ENCODE results near the gene MAP3K13.

The MAP3K13 gene

DNA sequence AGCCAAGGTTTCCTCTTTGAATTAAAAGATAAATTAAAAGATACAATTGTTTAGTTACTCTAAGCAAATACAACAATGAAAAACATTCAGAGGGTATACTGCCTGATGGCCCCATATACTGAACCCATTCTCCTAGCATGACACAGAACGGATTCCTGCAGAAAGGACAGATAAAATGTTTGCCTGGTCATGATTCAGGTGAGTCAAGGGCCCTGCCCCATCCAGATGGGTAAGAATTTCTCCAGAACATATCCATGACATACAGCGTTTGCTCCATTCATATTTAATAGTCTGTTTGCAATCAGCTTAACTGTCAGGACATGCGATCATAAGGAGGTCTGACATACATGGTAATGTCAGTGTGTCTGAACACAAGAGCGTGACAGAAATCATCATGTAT lies 127.3 kb downstream of the MAP3K13 start:
- no peaks in the 10 kb centered on the region for H3F3A ChIP-seq (ENCODE audit: insufficient read depth)
- H3K27me3 ChIP-seq (ENCODE audit: low read length): no peaks in the 10 kb centered on the region
- no peak overlapping the region for H3K9ac ChIP-seq (ENCODE audit: low read length)
- no peaks in the 10 kb centered on the region for H4K20me1 ChIP-seq (ENCODE audit: low read depth, low read length)
- H2AFZ ChIP-seq (ENCODE audit: low read depth, low read length, severe bottlenecking): no peak overlapping the region
- no peaks in the 10 kb centered on the region for H3K9me2 ChIP-seq (replicated peaks; ENCODE audit: insufficient read depth, low read length)
- H3K9me3 ChIP-seq (ENCODE audit: insufficient read depth, low read length): no peaks in the 10 kb centered on the region
- no peaks in the 10 kb centered on the region for H3K36me3 ChIP-seq (ENCODE audit: low read length)
- TF ChIP-seq EZH2phosphoT487 (conservative IDR thresholded peaks at IDR 0.05; ENCODE audit: low read length): no peak
- TF ChIP-seq, protein P1, sequence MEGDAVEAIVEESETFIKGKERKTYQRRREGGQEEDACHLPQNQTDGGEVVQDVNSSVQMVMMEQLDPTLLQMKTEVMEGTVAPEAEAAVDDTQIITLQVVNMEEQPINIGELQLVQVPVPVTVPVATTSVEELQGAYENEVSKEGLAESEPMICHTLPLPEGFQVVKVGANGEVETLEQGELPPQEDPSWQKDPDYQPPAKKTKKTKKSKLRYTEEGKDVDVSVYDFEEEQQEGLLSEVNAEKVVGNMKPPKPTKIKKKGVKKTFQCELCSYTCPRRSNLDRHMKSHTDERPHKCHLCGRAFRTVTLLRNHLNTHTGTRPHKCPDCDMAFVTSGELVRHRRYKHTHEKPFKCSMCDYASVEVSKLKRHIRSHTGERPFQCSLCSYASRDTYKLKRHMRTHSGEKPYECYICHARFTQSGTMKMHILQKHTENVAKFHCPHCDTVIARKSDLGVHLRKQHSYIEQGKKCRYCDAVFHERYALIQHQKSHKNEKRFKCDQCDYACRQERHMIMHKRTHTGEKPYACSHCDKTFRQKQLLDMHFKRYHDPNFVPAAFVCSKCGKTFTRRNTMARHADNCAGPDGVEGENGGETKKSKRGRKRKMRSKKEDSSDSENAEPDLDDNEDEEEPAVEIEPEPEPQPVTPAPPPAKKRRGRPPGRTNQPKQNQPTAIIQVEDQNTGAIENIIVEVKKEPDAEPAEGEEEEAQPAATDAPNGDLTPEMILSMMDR (IDR thresholded peaks at IDR 0.05; ENCODE audit: insufficient read depth, low read length, poor library complexity, severe bottlenecking): no peak
- H3K4me3 ChIP-seq (ENCODE audit: insufficient read depth, low read length, poor library complexity, severe bottlenecking): no peak overlapping the region
- H3K4me2 ChIP-seq (ENCODE audit: low read depth, low read length, poor library complexity, severe bottlenecking): no peak overlapping the region
- no peaks in the 10 kb centered on the region for H3K79me2 ChIP-seq (ENCODE audit: insufficient read depth, low read length)
- no peak overlapping the region for H3K27ac ChIP-seq (ENCODE audit: low read depth, low read length)

DNA sequence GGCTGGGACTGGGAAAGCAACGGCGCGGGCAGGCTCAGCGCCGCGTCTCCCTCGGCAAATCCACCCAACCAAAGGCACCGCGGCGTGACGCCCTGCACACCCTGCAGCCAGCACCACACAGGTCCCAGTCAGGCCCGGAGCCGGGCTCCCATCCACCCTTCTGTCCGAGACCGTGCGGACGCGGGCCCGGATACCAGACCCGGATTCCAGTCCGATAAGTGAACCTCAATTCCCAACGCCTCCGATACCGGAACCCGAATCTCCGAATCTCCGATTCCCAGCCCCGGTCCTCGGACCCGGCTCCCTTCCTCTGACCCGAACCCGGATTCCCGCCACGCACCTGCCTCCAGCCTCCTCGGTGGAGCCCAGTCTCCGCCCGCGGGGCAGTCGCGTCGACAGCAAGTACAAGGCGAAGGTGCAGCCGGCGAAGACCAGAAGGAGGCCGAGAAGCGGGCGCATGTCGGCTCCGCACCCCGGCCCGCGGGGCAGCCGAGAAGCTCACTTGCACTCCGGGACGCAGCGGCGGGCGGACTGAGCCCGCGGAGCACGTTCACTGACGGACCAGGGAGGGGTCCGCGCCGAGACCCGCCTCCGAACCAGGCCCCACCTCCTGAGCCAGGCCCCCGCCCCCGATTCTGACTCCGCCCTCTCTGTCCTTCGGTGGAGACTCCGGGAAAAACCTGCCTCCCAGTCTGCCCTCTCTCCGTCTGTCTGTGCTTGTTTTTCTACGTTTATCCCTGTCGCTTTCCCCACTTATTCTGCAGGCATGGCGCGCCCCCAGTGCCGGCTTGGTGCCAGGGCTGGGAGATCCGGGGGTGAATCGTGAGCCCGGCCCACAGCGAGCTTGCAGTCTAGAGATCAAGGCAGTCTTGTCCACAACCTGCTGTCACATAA lies 135.8 kb downstream of the MAP3K13 start, which contains the start of gene TMEM41A:
Gene TMEM41A, minus strand, starts transcription at position 533 of the 894 bp plus-strand sequence. Its CDS starts 74 bp downstream, at position 459.
- Histone ChIP-seq H3K27ac (ENCODE audit: low read depth, low read length) (peak within 1 kb of the TSS; percentile 61), H2AFZ (ENCODE audit: low read depth, low read length, severe bottlenecking) (peak within 1 kb of the TSS; percentile 96), H3K9me3 (ENCODE audit: insufficient read depth, low read length) (no peaks in the 10 kb centered on the region), H3K9me2 (replicated peaks; ENCODE audit: insufficient read depth, low read length) (no peaks in the 10 kb centered on the region), H3F3A (ENCODE audit: insufficient read depth) (peaks cover 3% of the 10 kb centered on the region; the same call in 1 of the 2 replicates), H3K9ac (ENCODE audit: low read length) (peak within 1 kb of the TSS; percentile 93), H3K27me3 (ENCODE audit: low read length) (no peaks in the 10 kb centered on the region), H3K4me3 (ENCODE audit: insufficient read depth, low read length, poor library complexity, severe bottlenecking) (peak within 1 kb of the TSS; percentile 95), H4K20me1 (ENCODE audit: low read depth, low read length) (no peaks in the 10 kb centered on the region), H3K79me2 (ENCODE audit: insufficient read depth, low read length) (peaks cover 15% of the 10 kb centered on the region), H3K4me2 (ENCODE audit: low read depth, low read length, poor library complexity, severe bottlenecking) (peak within 1 kb of the TSS; percentile 84), H3K36me3 (ENCODE audit: low read length) (no peaks in the 10 kb centered on the region)
- TF ChIP-seq, protein P1 (IDR thresholded peaks at IDR 0.05; ENCODE audit: insufficient read depth, low read length, poor library complexity, severe bottlenecking): no peak
- TF ChIP-seq EZH2phosphoT487 (conservative IDR thresholded peaks at IDR 0.05; ENCODE audit: low read length): no peak

DNA sequence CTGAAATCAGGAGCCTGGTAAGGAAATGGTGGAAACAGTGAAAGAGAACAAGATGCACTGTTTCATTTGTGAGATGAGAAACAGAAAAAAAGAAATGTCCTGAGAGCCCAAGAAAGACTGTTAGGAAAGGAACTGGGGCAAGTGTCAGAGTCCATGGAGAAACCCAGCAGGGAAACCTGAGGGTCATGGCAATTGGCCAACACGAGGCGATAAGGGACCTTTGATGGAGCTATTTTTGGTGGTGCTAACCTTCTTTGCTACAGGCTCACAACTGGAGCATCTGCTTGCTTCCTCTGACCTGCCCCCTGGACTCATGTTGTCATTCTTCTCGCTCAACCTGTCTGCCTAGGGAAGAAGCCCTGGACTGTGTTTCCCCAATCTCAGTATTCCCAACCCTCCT lies 140.1 kb downstream of the MAP3K13 start:
- no peak for TF ChIP-seq EZH2phosphoT487 (conservative IDR thresholded peaks at IDR 0.05; ENCODE audit: low read length)
- TF ChIP-seq, protein P1 (IDR thresholded peaks at IDR 0.05; ENCODE audit: insufficient read depth, low read length, poor library complexity, severe bottlenecking): no peak
- Histone ChIP-seq H3K36me3 (ENCODE audit: low read length) (no peaks in the 10 kb centered on the region), H3K9ac (ENCODE audit: low read length) (no peak overlapping the region), H3K27ac (ENCODE audit: low read depth, low read length) (no peak overlapping the region), H4K20me1 (ENCODE audit: low read depth, low read length) (no peaks in the 10 kb centered on the region), H3K4me2 (ENCODE audit: low read depth, low read length, poor library complexity, severe bottlenecking) (no peak overlapping the region), H3K9me2 (replicated peaks; ENCODE audit: insufficient read depth, low read length) (no peaks in the 10 kb centered on the region), H3K79me2 (ENCODE audit: insufficient read depth, low read length) (peaks cover 4% of the 10 kb centered on the region; the same call in 1 of the 2 replicates), H3K9me3 (ENCODE audit: insufficient read depth, low read length) (no peaks in the 10 kb centered on the region), H3K4me3 (ENCODE audit: insufficient read depth, low read length, poor library complexity, severe bottlenecking) (no peak overlapping the region), H3F3A (ENCODE audit: insufficient read depth) (peaks cover 3% of the 10 kb centered on the region; the same call in 1 of the 2 replicates), H2AFZ (ENCODE audit: low read depth, low read length, severe bottlenecking) (no peak overlapping the region), H3K27me3 (ENCODE audit: low read length) (no peaks in the 10 kb centered on the region)
